Thoracic aorta (tissue), 2 donors: ENCODE results near the gene DPAGT1. TPM values are rescaled to one million over a fixed set of nuclear protein-coding genes. Genes with fewer than 3 reads are reported as not detected.
A peak's percentile ranks its signal among the peaks of the same experiment; 100 is the strongest.

ENCODE experiments used
- ATAC-seq: fragments of 150-250 bp; one replicate; pipeline ENCODE4 v1.8.0; 2017; ENCODE audit warnings: low read depth; ENCODE audit not compliant: insufficient number of reproducible peaks, low FRiP score
- DNase-seq: peaks from one replicate; pipeline ENCODE4 v3.0.0-alpha.2; 2020; ENCODE audit warnings: low spot score
- H3K27ac ChIP-seq, 2 donors: fragments of 200-600 bp; sonication (generic); 1 replicate in 1 of 2; 2 replicates in 1 of 2; pipeline ENCODE4 v1.5.1; 2016; ENCODE audit warnings: mild to moderate bottlenecking in 2 of 2, moderate library complexity in 2 of 2
- H3K27me3 ChIP-seq: fragments of 200-600 bp; sonication (generic); replicated peaks from 2 replicates; pipeline ENCODE4 v1.6.0; 2016; ENCODE audit warnings: mild to moderate bottlenecking; ENCODE audit not compliant: insufficient read depth
- H3K36me3 ChIP-seq: fragments of 200-600 bp; sonication (generic); one replicate; pipeline ENCODE4 v1.5.1; 2016
- H3K4me1 ChIP-seq, 2 donors: fragments of 200-600 bp; sonication (generic); 1 replicate in 1 of 2; 2 replicates in 1 of 2; pipeline versions ENCODE4 v1.5.1 to v1.6.0; 2016; ENCODE audit warnings: low read depth in 2 of 2, mild to moderate bottlenecking in 1 of 2; ENCODE audit not compliant: control insufficient read depth in 1 of 2
- H3K4me3 ChIP-seq: fragments of 200-600 bp; sonication (generic); 2 replicates; pipeline ENCODE4 v1.5.1; 2016; ENCODE audit warnings: mild to moderate bottlenecking
- H3K9me3 ChIP-seq: fragments of 200-600 bp; sonication (generic); 2 replicates; pipeline ENCODE4 v1.5.1; 2016
- total RNA-seq, 2 donors: library from RNA; depleted of rRNA; stranded (reverse); fragments of >200 nt; gene quantifications; one replicate each; pipeline versions ENCODE4 v1.1.0 to v1.2.3, GENCODE V29; 2016
- TF ChIP-seq, protein P1 (sequence below): fragments of 200-600 bp; sonication (generic); IDR thresholded peaks from one replicate; pipeline ENCODE4 v1.5.1; 2019; ENCODE audit warnings: antibody characterized with exemption

DPAGT1 gene
- total RNA-seq, 2 donors from 2014 or later = 21.4 to 44.3 TPM

- Histone ChIP-seq H3K4me1 (peaks cover 16 to 23% of the 10 kb centered on the region in 2 donors), H3K4me3 (peak overlapping the region; percentile 86), H3K27ac (peak overlapping the region; percentile 88 to 95), H3K9me3 (no peaks in the 10 kb centered on the region), H3K27me3 (no peaks in the 10 kb centered on the region), H3K36me3 (peaks cover 18% of the 10 kb centered on the region)
- ATAC-seq = no peak
- TF ChIP-seq, protein P1, sequence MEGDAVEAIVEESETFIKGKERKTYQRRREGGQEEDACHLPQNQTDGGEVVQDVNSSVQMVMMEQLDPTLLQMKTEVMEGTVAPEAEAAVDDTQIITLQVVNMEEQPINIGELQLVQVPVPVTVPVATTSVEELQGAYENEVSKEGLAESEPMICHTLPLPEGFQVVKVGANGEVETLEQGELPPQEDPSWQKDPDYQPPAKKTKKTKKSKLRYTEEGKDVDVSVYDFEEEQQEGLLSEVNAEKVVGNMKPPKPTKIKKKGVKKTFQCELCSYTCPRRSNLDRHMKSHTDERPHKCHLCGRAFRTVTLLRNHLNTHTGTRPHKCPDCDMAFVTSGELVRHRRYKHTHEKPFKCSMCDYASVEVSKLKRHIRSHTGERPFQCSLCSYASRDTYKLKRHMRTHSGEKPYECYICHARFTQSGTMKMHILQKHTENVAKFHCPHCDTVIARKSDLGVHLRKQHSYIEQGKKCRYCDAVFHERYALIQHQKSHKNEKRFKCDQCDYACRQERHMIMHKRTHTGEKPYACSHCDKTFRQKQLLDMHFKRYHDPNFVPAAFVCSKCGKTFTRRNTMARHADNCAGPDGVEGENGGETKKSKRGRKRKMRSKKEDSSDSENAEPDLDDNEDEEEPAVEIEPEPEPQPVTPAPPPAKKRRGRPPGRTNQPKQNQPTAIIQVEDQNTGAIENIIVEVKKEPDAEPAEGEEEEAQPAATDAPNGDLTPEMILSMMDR = no peak
- DNase-seq = no peak
These were observed 8.5 kb downstream of the DPAGT1 start for GRCh38 chr11:119092880-119093842.

DNA sequence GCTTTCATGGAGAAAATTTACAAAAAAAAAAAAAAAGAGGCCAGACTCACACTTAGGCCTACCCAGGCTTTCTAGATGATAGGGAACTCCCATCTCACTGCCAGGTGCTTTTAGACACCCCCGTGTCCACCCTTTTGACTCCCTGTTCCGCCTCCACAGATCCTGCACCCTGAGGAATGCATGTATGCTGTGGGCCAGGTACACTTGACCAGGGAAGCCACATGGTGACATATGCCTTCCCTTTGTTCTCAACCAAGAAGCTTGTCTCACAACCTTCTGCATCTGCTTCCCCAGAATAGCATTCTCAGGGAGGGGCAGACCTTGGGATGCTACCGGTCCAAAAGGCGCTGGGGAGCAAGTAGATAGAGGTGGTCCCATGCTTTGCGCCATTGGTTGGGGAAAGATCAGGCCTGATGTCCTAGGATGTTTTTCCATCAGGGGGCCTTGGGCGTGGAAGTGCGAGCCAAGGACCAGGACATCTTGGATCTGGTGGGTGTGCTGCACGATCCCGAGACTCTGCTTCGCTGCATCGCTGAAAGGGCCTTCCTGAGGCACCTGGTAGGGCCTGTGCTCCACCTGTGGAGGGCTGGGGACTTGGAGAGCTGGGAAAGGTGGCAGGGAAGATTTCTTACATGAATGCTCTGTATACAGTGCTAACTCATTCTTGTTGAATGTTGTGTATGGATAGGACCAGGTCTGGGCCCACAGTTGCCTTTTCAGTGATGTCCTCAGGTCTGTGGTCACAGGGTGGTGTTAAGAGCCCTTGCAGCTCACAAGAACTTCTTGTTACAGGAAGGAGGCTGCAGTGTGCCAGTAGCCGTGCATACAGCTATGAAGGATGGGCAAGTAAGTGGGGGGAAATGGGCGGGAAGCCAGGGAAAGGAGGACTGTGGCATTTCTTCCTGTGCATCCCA is 9.4 kb downstream of the DPAGT1 start:
- H3K27me3 ChIP-seq = no peaks in the 10 kb centered on the region
- DNase-seq (no peak), ATAC-seq (no peak)
- peak overlapping the region in 1 of 2 donors; percentile 88 for H3K27ac ChIP-seq
- peaks cover 9% of the 10 kb centered on the region for H3K36me3 ChIP-seq
- no peaks in the 10 kb centered on the region for H3K9me3 ChIP-seq
- TF ChIP-seq, protein P1 = no peak
- peaks cover 16 to 23% of the 10 kb centered on the region in 2 donors for H3K4me1 ChIP-seq
- H3K4me3 ChIP-seq = no peak overlapping the region

GRCh38 chr11:119091178-119091577 is 10.5 kb downstream of the DPAGT1 start:
- Histone ChIP-seq H3K27me3 (no peaks in the 10 kb centered on the region), H3K4me3 (no peak overlapping the region), H3K4me1 (peaks cover 16 to 24% of the 10 kb centered on the region in 2 donors), H3K9me3 (no peaks in the 10 kb centered on the region), H3K36me3 (no peaks in the 10 kb centered on the region), H3K27ac (no peak overlapping the region)
- no peak for DNase-seq
- TF ChIP-seq, protein P1 = no peak
- ATAC-seq = no peak

DNA sequence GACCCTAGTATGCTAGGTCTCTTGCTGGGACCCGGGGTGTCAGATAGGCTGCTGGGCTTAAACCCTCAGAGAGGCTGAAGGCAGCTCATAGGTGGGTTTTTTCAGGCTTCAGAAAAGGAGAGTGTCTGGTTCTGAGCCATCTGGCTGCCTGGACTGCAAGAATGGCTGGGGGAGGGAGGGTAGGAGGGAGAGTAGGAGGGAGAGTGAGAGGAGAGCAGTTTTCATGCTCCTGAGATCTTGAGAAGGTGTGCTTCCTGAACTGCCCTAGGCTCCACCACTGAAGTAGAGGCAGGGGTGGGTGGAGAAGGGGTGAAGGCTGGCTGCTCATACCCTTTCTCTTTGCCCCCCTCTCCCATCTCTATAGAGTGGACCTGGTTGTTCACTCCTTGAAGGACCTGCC is 12.3 kb downstream of the DPAGT1 start:
- H3K27me3 ChIP-seq = no peaks in the 10 kb centered on the region
- H3K9me3 ChIP-seq = no peaks in the 10 kb centered on the region
- no peak overlapping the region for H3K27ac ChIP-seq
- H3K4me1 ChIP-seq = peaks cover 16 to 32% of the 10 kb centered on the region in 2 donors
- H3K36me3 ChIP-seq = no peaks in the 10 kb centered on the region
- ATAC-seq (no peak), DNase-seq (no peak)
- no peak overlapping the region for H3K4me3 ChIP-seq
- TF ChIP-seq, protein P1 = no peak

- Histone ChIP-seq H3K4me3 (no peak overlapping the region), H3K9me3 (no peaks in the 10 kb centered on the region), H3K27me3 (no peaks in the 10 kb centered on the region), H3K4me1 (peaks cover 12 to 28% of the 10 kb centered on the region in 2 donors), H3K27ac (no peak overlapping the region), H3K36me3 (no peaks in the 10 kb centered on the region)
- TF ChIP-seq, protein P1 = no peak
- ATAC-seq (no peak), DNase-seq (no peak)
These were observed 13.2 kb downstream of the DPAGT1 start for GRCh38 chr11:119088406-119088805.
